ENCODE data around the gene FNIP2.
"Not testable (repeated sequence)": the region's sequence is repeated elsewhere in the genome, so short reads cannot be mapped to it uniquely, and the experiment has no call there.

Gene FNIP2

GRCh38 chr4:158793021-158793420 is 24.2 kb downstream of the FNIP2 start:
- DNase-seq (ENCODE audit: low read depth): peak; percentile 35

- DNase-seq (ENCODE audit: low read depth): not testable (repeated sequence)
Observed at GRCh38 chr4:158793430-158793829, 24.6 kb downstream of the FNIP2 start.

DNA sequence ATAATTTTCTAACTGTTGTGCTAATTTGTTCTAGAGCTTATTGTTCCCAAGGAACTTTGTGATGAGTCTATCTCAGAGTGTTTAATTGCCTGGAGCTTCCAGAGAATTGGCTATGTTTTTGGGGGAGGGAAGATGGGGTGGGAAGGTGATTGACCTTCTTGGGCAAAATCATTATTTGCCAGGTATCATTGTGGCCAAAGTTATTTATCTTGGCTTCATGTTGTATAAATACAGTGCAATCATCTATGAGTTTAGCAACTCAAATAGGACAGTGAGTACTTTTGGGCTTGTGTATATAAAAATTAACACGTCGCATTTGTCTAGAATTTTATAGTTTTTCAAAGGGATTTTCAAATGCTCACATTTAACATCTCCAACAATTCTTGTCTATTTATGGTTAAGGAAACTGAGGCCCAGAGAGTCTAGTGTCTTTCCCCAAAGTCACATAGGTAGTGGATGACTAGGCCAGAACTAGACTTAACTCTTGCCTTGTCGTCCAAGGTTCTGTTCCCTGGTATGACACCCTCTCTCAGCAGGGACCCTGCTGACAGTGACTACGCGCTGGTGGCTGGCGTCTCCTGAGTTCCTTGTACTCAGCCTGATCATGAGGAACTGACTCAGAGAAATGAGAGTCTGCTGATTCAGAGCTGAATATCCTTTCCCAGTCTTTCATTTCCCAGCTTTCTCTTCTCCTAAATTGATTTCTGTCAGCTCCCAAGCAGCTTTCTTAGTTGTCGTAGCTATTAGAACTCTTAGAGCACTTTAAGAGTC is 27.7 kb downstream of the FNIP2 start:
- DNase-seq (ENCODE audit: low read depth): peak; percentile 81

GRCh38 chr4:158798062-158798461 is 29.2 kb downstream of the FNIP2 start:
- DNase-seq (ENCODE audit: low read depth): no peak

DNA sequence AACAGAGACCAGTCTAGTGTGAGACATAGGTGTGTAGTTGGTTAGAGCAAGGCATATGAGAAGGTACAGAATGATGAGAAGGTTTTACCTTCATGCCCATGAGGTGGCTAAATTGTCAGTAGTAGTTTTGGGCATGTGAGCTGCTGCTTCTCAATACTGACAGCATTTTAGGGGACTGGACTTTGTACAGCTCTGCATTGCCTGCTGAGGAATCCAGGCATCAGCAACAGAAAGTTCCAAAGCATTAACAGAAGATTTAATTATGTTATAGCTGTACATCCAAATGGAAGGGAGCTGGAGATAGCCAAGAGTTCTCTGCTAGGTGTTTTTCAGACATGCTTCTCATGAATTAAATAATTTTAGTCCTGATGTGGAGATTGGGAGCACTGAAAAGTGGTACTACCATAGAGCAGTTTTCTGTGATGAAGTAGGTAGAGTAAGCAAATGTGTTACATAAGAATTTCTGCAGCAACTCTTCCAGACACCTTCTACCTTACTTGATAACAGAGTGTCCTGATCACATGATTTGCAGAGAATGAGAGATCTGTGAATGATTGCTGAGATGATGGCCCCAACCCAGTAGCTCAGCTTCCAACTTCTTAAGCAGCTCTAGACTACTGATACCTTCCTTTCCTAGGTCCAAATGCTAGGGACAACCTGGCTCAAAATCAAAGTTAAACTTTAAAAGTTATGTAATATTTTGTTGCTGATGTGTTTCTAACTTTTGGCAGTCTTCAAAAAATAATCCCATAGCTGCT is 30.4 kb downstream of the FNIP2 start:
- no peak for DNase-seq (ENCODE audit: low read depth)

GRCh38 chr4:158799856-158800255 is 31.0 kb downstream of the FNIP2 start:
- no peak for DNase-seq (ENCODE audit: low read depth)

DNA sequence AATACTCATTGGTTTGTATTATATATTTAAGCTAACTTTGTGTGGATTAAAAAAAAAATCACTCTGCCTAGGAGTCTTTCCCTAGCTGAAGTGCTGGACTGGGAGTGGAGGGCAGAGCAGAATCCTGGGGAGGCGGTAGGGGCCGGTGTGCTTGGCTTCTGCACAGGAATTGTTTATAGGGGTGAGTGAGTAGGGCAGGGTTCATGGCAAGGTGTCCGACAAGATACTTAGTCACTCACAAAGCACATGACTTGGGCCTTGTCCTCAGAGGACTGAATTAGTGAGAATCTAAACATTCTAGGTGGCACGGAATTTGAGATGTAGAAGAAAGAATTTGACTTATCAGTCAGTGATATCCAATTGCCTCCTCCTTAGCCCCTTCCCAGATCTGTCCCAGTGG is 32.2 kb downstream of the FNIP2 start:
- no peak for DNase-seq (ENCODE audit: low read depth)

GRCh38 chr4:158801677-158802076 is 32.9 kb downstream of the FNIP2 start:
- DNase-seq (ENCODE audit: low read depth): no peak

GRCh38 chr4:158802914-158803313 is 34.1 kb downstream of the FNIP2 start:
- no peak for DNase-seq (ENCODE audit: low read depth)

DNA sequence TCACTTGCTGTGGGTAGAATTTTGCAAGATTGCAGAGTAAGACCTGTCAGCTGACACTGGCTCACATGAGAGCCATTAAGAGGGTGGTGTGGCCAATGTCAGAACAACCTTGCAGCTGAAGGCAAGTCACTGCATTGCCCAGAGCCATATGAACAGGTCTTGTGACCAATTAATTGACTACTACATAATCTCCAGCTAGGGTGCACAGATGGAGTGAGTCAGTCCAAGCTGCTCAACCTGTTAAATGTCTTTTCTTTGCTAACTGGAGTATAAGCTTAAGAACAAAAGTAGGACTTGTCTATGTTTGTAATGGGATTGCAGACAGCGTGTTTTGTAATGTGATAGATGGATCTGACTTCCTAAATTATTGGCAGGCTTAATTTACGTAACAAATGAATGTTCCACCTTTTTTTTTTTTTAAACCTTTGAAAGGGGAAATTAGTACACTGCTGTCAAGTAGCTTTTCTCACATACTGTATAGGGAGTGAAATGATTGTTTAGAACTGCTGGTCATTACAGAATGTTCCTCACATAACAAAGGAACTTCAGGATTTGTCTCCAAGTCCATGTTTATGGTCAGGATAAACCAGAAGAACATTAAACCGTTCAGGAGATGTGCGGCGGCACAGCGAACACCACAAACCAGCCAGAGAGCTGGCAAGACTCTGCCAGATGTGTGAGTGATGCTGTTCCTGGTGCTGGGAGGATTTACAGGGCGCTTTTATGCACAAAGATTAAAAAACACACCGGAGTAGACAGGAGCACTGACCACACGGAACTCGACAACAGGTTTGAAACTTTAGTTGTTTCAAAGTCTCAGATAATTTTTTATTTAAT is 37.0 kb downstream of the FNIP2 start:
- DNase-seq (ENCODE audit: low read depth): peak; percentile 30

DNA sequence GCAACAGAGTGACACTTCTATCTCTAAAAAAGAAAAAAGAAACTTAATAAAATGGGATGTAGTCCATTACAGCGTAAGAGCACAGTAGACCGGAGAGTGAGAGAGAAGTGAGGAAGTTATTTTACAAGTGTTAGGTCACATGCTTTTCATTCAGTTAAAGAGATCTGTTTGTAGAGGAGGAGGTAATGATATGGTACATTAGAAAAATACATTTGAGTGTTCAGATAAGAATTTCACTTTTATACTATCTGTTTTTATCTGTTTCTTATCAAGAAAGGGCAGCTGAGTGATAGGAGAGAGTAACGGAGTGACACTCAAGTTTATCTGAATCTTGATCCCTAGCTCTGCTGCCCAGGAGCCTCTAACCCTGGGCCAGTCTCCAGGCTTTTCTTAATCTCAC is 38.9 kb downstream of the FNIP2 start:
- no peak for DNase-seq (ENCODE audit: low read depth)

DNA sequence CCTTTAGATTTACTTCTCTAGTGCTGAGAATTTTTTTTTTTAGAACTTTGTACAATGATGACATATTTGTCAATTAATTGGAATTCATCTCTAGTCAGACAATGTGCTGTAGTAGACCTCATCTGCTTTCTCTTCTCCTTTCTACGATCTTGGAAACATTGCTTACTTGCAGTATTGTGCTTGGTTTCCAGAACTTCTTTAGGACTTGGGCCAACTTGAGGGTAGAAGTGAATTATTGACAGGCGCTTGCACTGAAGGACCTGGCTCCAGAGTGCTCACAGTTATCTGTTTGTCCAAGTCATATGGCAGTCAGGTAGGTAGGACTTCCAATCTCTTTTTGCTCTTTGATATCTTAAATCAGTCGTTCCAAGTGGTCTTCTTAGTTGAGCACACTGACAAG is 39.6 kb downstream of the FNIP2 start:
- no peak for DNase-seq (ENCODE audit: low read depth)

- not testable (repeated sequence) for DNase-seq (ENCODE audit: low read depth)
Observed at GRCh38 chr4:158809208-158809607, 40.4 kb downstream of the FNIP2 start.

DNA sequence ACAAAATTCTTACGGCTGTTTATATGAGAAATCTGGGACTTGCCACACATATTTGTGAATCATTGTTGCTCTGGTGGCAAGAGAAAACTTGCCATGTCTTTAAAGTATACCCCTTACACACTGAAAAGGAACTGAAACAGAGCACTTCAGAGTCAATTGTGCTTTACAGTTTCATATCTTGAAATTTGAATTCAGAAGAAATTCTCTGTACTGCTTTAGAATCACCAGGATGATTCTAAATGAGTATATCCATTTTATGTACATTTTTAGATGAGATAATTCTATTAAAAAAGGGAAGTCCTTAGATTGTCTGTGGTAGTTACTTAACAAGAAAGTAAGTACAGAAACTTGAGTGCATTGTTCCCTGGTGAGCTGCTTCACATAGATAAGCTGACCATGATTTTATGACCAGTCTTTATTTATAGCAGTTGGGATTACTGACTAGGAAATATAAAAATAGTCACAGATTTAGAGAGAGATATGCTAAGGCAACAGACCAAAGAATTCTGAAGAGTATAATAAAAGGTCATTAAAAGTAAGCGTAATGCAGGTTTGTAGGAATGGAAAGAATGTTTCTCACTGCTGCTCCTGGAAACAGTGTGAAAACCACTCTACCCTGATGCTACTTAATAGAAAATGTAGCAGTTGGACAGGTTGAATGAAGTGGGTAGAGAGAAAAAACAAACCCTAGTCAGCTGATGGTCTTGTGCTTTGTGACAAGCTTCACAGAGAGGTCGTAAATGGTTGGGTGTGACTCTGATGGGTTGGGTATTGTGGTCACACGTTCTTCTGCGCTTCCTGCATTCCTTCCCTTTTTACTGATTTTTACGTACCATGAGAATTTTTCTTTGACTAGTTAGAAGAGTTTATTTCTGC is 41.0 kb downstream of the FNIP2 start:
- DNase-seq (ENCODE audit: low read depth): peak; percentile 86

- DNase-seq (ENCODE audit: low read depth): peak; percentile 94
Observed at GRCh38 chr4:158810487-158811215, 41.8 kb downstream of the FNIP2 start.

DNA sequence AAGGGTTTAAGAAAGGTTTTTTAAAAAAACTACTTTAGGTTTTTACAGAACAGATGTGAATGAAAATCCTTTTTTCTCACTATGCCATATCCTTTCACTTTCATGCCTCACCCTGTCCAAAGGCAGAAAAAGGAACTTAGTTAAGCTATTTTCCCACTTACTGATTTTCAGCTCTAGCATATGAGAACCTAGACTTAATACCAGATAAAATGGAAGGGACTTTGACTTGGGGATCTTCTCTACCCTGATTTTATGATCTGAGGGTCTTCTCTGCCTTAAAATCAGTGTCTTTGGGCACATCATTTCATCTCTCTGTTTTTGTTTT is 42.4 kb downstream of the FNIP2 start:
- DNase-seq (ENCODE audit: low read depth): no peak

DNA sequence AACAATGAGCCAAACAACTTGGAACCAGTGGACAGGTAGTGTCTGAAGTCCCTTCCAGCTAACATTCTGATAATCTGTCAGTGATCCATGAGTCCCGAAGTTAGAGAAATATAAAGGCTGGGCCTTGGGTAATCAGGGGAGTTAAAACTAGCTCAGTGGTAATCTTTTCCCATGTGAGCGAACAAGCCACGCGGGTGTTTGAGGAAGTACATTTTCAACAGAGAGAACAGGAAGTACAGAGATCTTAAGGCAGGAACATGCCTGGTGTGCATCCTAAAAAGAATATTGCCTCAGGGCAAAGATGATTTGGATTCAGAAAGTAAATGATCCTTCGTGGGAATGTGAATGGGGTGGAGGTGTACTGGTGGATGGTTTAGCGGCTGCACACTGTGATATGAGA is 42.9 kb downstream of the FNIP2 start:
- DNase-seq (ENCODE audit: low read depth): peak; percentile 17

- DNase-seq (ENCODE audit: low read depth): no peak
Observed at GRCh38 chr4:158812133-158812532, 43.3 kb downstream of the FNIP2 start.

- no peak for DNase-seq (ENCODE audit: low read depth)
Observed at GRCh38 chr4:158812543-158812942, 43.7 kb downstream of the FNIP2 start.

DNA sequence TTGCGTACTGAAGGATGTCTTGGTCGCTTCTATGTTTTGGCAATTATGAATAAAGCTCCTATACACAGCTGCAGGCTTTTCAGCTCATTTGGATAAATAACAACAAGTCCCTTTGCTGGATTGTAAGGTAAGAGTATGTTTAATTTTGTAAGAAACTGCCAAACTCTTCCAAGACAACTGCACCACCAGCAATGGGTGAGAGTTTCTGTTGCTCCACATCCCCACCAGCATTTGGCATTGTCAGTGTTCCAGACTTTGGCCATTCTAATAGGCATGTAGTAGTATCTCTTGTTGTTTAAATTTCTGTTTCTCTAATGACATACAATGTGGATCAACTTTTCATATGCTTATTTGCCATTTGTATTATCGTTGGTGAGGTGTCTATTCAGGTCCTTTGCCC is 44.3 kb downstream of the FNIP2 start:
- no peak for DNase-seq (ENCODE audit: low read depth)

- no peak for DNase-seq (ENCODE audit: low read depth)
Observed at GRCh38 chr4:158814207-158814606, 45.4 kb downstream of the FNIP2 start.

Data from ELR (cell line).